ENCODE measurements around the gene RPL29.
"Not testable (repeated sequence)": the region's sequence is repeated elsewhere in the genome, so short reads cannot be mapped to it uniquely, and the experiment has no call there.

Gene RPL29

DNA sequence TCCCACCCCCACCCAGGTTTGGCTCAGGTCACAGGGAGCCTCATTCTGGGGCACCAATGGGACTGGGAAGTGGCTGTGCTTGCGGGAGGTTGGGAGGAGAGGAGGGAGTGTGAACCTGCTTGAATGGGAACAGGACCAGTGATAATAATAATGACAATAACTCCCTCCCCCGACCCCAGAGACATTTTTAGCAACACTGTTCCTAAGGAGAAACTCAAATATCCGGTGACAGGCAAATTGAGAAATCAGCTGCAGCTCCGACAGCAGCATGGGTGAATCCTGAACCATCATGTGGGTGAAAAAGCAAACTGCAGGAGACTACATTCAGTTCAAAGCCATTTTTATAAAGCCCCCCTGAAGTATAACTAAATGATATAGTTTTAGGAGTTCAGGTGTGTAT is 11.6 kb upstream of the RPL29 start:
- intact Hi-C loops (cut with DNase I) = no loop called here
- DNase-seq = no peak

DNA sequence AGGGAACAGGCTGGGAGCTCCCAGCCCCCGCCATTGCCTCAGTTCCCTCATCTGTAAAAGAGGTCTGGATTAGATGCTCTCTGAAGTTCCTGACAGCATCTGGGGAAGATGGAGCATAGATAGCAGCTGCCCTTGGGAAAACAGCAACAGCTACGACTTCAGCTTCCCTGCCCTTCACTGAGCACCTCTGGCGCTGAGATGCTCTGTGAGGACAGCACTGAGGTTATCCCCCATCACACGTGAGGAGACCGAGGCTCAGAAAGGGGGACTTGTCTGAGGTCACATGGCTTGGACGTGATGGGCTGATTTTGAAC is 11.1 kb upstream of the RPL29 start:
- intact Hi-C loops (cut with DNase I) = no loop called here
- peak in 1 of 10 donors; percentile 55 for DNase-seq

DNA sequence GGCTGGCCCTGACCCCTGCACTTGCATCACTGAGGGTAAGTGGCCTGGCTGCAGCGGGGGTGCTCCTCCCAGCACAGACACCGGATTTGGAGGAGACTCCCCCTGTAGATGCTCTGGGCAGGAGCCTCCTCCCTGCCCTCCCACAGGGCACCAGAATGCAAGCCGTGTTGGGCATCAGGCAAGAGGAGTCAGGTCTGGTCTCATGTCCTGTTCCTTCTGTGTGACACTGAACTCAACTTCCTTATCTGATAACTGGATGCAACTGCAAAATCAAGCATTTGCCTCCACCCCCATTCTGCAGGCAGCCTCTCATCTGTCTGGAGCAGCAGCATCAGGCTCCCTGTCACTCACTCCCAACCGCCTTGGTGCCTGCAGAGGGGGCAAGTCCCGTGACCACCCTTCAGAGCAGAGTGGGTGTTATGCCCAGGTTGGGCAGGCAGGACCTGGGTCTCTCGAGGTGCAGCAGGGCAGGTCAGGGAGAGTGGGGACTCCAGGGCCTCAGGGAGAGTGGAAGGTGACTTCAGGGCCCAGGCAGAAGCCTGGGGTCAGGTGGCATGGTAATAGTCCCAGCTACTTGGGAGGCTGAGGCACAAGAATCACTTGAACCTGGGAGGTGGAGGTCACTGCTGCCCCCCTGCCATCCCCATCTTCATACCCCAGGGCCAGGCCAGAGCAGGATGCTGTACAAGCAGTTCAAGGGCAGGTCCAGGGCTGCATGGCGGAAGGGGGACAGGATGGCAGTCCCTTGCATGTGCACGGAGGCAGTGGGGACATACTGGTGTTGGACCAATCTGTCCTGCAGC is 10.5 kb upstream of the RPL29 start:
- intact Hi-C loops (cut with DNase I) = no loop called here
- peak in 1 of 10 donors; percentile 69 for DNase-seq

DNA sequence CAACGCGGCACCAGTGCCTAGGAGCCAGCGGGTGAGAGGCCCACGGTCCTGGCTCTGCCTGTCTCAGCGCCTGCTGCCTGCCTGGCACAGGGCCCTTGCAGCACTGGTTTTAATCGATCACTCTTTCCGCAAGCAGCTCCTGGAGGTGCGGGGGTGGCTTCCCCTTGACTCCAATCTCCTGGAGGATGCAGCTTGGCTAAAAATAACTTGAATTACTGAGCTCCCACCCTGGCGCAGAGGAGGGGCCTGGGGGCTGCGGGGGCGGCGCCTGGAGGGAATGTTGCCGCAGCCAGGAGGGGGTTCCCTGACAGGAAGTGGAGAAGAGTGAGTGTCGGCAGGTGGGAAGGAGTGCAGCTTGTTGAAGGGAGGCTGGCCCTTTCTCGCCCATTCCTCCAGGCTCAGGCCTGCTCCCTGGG is 9.9 kb upstream of the RPL29 start:
- intact Hi-C loops (cut with DNase I) = loop anchor here (2.0 kb wide), 1 partner anchor 47 kb away; no protein-coding TSS in a partner anchor
- DNase-seq = peak in 5 of 10 donors; percentile 47 to 91 (median 84)

DNA sequence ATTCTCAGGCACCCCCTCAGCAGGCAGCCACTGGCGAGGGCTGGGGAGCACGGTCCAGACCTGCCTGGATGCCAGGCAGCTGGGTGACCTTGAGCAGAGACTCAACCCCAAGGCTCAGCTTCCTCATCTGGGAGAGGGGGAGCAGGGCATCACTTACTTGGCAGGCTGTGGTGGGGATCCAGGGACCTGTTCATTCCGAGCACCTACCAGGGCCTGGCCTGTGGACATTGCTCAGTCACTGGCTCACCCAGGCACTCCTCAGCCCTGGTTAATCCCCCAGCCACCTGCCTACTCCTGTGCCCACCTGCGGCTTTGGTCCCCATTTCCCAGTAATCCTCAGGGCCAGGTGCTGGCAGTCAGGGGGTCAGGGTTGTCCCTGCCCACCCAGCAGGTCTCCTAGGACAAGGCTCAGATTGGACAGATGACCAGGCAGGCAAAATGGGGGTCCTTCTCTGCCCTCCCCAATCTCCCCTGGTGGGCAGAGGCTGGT is 9.3 kb upstream of the RPL29 start:
- peak in 1 of 10 donors; percentile 73 for DNase-seq
- intact Hi-C loops (cut with DNase I) = loop anchor here (2.0 to 5.0 kb wide), 2 partner anchors 48 to 332 kb away; no protein-coding TSS in a partner anchor

DNA sequence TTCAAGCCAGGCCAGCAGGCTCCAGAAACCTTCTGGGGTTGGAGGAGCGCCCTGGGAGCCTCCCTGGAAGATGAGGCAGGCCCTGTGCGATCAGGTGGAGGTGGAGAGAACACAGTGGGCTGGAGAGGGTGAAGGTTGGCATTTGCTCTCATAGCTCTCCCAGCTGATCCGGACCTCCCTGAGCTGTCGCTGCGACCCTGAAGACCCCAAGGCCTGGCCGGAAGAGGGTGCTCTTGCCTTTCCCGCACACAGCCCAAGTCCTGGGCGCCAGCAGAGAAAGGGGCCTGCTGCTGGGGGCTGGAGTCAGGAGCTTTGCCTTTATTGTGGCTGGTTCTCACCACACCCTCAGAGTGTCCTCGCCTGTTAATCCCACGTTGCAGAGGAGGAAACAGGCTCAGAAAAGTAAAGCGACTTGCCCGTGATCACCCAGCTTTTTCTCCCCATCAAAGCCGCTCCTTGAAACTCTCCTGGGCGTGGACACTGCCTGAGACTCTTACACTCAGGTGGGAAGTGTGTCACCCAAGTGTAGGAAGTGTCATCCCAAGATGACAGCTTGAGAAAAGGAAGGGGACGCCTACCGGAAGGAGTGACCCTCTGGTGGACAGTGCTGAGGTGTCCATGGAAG is 8.6 kb upstream of the RPL29 start:
- intact Hi-C loops (cut with DNase I) = loop anchor here (2.0 to 5.0 kb wide), 2 partner anchors 49 to 333 kb away; no protein-coding TSS in a partner anchor

DNA sequence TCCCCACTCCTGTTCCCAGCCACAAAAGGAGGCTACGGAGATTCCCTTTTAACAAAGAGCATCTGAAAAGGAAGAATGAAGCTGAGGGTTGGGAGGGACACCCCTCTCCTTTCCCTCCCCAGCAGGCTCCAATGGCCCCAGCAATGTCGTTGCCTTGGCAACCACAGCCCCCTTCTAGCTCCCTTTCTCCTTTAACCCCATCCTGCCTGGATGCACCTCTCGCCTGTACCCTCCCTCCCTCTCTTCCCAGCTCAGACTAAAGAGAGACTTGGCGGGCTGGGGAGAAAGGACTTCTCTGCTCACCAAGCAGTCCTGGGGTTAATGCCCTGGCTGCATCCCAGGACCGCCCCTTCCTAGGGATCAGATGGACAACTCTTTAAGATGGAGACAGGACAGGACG is 7.1 kb upstream of the RPL29 start:
- DNase-seq = peak in 1 of 10 donors; percentile 39
- intact Hi-C loops (cut with DNase I) = loop anchor here (5.0 kb wide), 1 partner anchor 335 kb away; no protein-coding TSS in a partner anchor

More for the DNA sequence above, 8.6 kb upstream of the RPL29 start:
- DNase-seq = peak; percentile 52 to 96 (median 72)

DNA sequence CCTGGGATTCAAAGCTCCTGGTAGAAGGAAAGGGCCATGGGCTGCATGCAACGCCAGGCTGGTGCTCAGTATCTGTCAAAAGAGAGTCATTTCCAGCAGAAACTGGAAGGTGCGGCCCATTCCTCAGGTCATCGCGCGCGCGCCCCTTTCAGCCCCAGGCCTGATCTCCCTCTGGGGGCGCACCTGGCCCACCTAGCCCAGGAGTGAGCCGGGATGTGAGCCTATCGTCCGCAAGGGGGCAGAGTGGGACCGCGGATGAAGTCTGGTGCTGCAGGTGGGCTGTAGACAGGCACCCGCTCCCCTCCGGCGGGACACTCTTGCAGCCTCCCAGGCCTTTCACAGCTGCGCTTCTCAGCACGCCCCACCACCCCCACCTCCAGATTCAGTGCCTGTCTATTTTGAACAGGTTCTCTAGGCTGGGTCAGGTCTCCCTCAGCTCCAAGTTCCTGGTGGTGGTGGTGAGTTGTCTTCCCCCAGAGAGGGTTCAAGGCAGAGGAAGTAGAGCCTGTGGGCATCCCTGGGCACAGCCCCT is 5.8 kb upstream of the RPL29 start:
- DNase-seq = peak; percentile 62 to 97 (median 82)

DNA sequence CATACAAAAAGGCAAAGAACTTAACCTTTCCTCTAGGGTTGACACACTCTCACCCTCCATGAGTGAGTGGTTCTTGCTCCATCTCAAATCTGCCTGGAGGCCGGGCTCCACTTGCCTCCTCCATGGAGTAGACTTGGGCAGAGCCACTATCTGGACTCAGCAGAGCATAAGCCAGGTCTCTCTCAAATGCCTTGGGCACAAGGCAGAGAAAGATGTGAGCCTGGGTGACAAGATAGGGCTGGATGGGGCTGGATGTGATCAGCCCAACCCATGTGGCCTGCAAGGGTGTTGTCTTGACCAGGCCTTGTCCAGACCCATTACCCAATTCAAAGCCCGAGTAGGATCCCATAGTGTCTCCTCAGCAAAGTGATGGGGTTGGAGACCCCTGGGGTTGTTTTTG is 4.2 kb upstream of the RPL29 start:
- intact Hi-C loops (cut with DNase I) = loop anchor here (5.0 kb wide), 1 partner anchor 337 kb away; no protein-coding TSS in a partner anchor
- no peak for DNase-seq

More for the DNA sequence above, 5.8 kb upstream of the RPL29 start:
- intact Hi-C loops (cut with DNase I) = loop anchor here (1.0 to 5.0 kb wide), 3 partner anchors 121 to 336 kb away; no protein-coding TSS in a partner anchor

DNA sequence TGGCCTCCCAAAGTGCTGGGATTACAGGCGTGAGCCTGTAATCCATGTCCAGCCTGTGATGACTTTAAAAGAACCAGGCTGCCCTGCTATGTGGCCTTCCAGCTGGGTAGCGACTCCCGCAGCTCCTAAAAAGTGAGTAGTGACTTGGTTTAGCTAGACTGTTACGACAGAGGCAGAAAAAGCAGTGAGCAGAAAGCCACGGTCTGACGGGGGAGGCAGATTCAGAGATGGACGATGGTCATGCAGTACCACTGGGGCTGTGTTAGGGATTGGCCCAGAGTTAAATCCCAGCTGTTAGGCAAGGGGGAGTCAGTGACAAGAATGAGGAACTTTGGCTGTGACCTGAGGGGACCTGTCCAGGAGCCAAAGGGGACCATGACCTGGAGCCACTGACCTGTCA is 3.1 kb upstream of the RPL29 start:
- intact Hi-C loops (cut with DNase I) = no loop called here
- DNase-seq = no peak

DNA sequence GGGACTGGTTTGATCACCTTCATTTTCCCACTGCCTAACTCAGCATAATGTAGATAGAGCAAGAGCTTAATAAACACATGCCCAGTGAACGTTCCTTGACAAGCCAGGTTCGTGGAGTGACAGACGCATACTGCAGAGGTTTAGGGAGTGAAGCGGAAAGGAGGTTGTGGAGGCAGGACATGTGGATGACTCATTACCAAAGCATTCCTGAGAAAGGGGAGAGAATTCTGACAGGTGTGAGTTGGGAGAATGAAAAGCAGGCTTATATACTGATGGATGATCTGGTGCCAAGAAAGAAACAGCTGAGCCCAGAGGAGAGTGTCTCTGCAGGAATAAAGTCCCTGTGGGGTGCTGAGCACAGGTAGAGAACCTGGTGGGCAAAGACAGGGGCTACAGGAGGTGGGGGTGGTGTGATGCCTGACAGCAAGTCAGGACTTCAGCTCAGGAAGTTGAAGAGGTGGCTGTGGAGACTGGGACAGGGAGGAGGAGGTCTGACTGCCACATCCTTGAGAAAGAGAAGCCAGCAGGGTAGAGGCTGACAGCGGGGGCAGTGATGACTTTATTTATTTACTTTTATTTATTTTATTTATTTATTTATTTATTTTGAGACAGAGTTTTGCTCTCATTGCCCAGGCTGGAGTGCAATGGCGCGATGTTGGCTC is 2.4 kb upstream of the RPL29 start:
- intact Hi-C loops (cut with DNase I) = no loop called here
- DNase-seq = no peak

DNA sequence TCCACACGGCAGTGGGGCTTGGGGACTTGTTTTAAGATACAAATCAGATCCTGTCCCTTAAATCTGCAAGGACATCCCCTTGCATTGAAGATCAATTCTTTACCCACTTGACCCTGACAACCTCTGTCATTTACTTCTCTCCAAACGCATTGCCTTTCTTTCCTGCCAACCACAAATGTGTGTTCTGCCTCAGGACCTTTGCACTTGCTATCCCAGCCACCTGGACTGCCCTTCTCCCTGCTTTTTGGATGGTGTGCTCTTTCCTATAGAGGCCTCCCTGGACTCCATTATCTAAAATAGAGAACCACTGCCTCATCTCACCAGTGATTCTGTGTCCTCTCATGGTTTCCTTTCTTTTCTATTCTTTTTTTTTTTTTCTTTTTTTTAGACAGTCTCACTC is 1.5 kb upstream of the RPL29 start:
- DNase-seq = no peak
- intact Hi-C loops (cut with DNase I) = no loop called here

DNA sequence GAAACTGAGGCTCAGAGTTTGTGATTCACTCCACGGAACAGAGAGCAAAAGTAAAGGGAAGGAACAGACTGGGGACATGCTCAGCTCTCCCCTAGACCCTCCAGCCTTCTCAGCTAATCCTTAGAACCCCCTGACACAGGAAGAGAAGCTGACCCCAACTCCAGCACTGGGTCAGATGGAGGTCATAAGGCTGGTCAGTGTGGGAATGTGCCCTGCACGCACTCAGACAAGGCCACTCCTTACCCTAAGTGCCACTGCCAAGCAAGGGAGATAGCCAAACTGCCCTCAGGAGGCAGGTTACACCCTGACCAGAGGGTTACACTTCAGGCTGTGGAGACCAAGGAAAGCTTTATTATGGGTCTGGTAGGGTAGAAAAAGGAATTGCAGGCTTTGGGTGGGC is 1.2 kb downstream of the RPL29 start:
- no peak for DNase-seq
- intact Hi-C loops (cut with DNase I) = no loop called here

DNA sequence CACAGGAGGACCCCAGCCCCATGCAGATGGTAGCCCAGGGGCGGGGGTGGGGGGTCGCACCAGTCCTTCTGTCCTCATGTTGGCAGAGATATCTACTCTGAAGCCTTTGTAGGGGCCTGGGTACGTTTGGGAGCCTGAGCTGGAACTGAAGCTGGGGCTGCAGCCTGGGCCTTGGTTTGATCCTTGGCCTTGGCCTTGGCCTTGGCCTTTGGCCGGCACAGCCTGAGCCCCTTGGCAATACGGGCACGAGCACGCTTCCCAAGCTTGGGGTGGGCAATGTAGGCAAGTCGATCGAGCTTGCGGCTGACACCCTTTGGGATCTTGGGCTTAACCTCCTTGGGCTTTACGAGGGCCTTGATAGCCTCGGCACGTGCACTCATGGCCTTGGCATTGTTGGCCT is 2.0 kb downstream of the RPL29 start:
- intact Hi-C loops (cut with DNase I); DNase-seq: not testable (repeated sequence)

DNA sequence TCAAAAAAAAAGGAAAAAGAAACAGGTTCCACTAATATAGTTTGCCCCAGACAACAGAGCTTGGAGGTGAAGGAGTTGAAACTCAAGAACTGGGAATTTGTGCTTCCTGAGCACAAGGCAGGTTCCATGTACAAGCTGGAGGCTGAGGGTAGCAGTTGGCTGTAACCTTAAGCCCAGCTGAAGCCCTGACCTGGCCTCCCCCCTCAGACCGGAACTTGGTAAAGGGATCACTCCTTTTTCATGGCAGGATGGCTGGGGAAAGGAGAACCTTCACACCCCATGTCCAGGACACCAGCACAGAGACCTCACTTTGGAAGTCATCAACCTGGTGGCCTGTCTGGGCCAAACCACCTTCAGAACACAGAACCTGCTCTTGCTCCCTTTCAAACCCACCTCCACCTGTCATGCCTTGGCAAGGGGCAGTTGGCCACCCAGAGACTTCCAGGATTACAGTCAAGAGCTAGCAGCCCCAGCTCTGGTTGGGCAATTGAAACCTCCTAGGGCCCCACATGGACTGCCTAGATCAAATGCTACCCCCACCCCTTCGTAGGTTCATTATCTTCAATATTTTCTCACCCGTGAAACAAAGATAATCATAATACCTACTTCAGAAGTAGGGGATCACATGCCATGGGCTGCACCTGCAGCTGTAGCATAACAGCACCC is 3.5 kb downstream of the RPL29 start:
- intact Hi-C loops (cut with DNase I) = no loop called here
- no peak for DNase-seq

DNA sequence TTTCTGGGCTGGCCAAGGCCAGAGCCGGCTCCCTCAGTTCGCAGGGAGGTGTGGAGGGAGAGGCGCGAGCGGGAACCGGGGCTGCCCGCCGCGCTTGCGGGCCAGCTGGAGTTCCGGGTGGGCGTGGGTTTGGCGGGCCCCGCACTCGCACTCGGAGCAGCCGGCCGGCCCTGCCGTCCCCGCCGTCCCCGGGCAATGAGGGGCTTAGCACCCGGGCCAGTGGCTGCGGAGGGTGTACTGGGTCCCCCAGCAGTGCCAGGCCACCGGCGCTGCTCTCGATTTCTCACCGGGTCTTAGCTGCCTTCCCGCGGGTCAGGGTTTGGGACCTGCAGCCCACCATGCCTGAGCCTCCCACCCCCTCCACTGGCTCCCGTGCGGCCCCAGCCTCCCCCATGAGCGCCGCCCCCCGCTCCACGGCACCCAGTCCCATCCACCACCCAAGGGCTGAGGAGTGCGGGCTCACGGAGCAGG is 5.2 kb downstream of the RPL29 start:
- intact Hi-C loops (cut with DNase I); DNase-seq: not testable (repeated sequence)

DNA sequence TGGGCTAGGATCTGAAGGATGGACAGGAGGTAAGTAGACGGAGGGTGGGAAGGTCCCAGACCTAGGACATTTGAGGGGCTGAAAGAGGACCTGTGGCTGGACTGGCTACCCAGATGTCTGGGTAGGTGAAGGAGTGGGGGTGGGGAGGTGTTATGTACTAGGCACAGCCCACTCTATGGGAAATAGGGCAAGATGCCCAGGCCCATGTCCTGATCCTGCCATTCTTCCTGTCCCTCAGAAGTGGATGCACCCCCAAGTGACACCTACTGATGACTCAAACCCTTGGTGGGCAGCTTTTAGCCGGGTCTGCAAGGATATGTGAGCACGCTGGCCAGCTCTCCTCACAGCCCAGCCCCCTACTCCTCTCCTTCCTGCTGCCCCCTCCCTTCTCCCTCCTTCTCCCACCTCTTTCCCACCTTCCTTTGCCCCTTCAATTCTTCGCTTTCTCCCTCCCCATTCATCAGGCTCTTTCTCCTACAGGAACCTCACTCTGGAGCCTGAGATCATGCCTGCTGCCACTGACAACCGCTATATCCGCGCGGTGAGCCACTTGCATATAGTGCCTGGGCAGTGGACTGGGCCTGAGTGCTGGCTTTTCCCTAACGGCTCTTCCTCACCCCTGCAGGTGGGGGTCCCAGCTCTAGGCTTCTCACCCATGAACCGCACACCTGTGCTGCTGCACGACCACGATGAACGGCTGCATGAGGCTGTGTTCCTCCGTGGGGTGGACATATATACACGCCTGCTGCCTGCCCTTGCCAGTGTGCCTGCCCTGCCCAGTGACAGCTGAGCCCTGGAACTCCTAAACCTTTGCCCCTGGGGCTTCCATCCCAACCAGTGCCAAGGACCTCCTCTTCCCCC is 7.2 kb downstream of the RPL29 start:
- DNase-seq = no peak

DNA sequence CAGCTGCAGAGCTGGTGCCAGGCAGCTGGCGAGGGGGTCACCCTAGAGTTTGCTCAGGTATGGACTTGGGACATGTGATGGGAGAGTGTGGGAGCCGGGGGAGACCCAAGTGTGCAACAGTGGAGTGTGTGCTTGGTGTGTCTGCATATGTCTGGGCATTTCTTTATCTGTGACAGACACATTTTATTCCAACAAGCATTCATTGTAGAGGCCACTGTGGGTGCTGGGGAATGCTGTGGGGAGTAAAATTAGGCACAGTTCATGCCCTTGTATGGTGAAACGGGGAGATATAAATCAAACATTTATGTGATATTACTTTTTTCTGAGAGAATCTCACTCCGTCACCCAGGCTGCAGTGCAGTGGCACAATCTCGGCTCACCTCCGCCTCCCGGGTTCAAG is 8.1 kb downstream of the RPL29 start:
- intact Hi-C loops (cut with DNase I) = no loop called here
- DNase-seq = no peak

More for the DNA sequence above, 7.2 kb downstream of the RPL29 start:
- intact Hi-C loops (cut with DNase I) = no loop called here

All from posterior cingulate gyrus (tissue), 11 donors.